K562 (cell line): ENCODE results near the gene UNKL. TPM values are rescaled to one million over a fixed set of nuclear protein-coding genes. Genes with fewer than 3 reads are reported as not detected.

Experiments used
- ATF4 ChIP-seq: fragments of 450-650 bp; formaldehyde crosslinking; IDR thresholded peaks from 2 replicates; pipeline ENCODE4 v1.4.0; 2022; ENCODE audit warnings: mild to moderate bottlenecking, moderate library complexity
- CREB1 ChIP-seq, 2 experiments: sonication (generic) in 1 of 2; formaldehyde crosslinking in 1 of 2; IDR thresholded peaks; 2 replicates each; pipeline versions ENCODE4 v1.6.1 to v1.8.0; 2012 to 2022; ENCODE audit warnings: inconsistent platforms in 1 of 2, mild to moderate bottlenecking in 1 of 2, missing genetic modification reagents in 1 of 2, moderate library complexity in 1 of 2
- HCFC1 ChIP-seq: IDR thresholded peaks from 2 replicates; pipeline ENCODE4 v1.6.1; 2012; ENCODE audit warnings: low read depth, low read length, improper control_type of control experiment
- HMGN3 ChIP-seq: IDR thresholded peaks from 2 replicates; pipeline ENCODE4 v1.6.1; 2011; ENCODE audit warnings: borderline replicate concordance, low read depth, mild to moderate bottlenecking, mixed read lengths, low read length; ENCODE audit not compliant: insufficient read length; ENCODE audit errors: extremely low read depth
- HOMEZ ChIP-seq: fragments of 250-450 bp; sonication (Bioruptor Pico); IDR thresholded peaks from 2 replicates; pipeline ENCODE4 v1.4.0; 2020; ENCODE audit warnings: mild to moderate bottlenecking, moderate library complexity
- LARP7 ChIP-seq: fragments of 450-650 bp; IDR thresholded peaks from 2 replicates; pipeline ENCODE4 v1.6.1; 2016
- MED1 ChIP-seq: sonication (generic); formaldehyde crosslinking; IDR thresholded peaks from 2 replicates; pipeline ENCODE4 v1.8.1; 2023; ENCODE audit warnings: missing genetic modification reagents, borderline replicate concordance
- MEF2D ChIP-seq: conservative IDR thresholded peaks from 2 replicates; pipeline ENCODE4 v1.6.1; 2016; ENCODE audit warnings: low read depth, missing genetic modification characterization, missing compliant biosample characterization
- MITF ChIP-seq: IDR thresholded peaks from 2 replicates; pipeline ENCODE4 v1.6.1; 2014; ENCODE audit warnings: antibody characterized with exemption
- NR4A1 ChIP-seq, 2 experiments: fragments of 250-450 bp in 1 of 2; fragments of 450-650 bp in 1 of 2; sonication (Bioruptor Pico) in 1 of 2; IDR thresholded peaks; 2 replicates each; pipeline versions ENCODE4 v1.4.0 to v1.6.1; 2016 to 2020; ENCODE audit warnings: mild to moderate bottlenecking in 2 of 2, missing compliant biosample characterization in 1 of 2, missing genetic modification characterization in 1 of 2, moderate library complexity in 1 of 2
- PHTF2 ChIP-seq: fragments of 250-450 bp; sonication (Bioruptor Pico); IDR thresholded peaks from 2 replicates; pipeline ENCODE4 v1.5.0; 2021; ENCODE audit warnings: mild to moderate bottlenecking
- RB1 ChIP-seq: fragments of 450-650 bp; IDR thresholded peaks from 2 replicates; pipeline ENCODE4 v1.6.1; 2017; ENCODE audit warnings: low read depth, mild to moderate bottlenecking
- SMARCC2 ChIP-seq: fragments of 450-650 bp; IDR thresholded peaks from 2 replicates; pipeline ENCODE4 v1.6.1; 2017; ENCODE audit warnings: antibody characterized with exemption, moderate library complexity, mild to moderate bottlenecking, low read depth
- SOX6 ChIP-seq: fragments of 450-650 bp; IDR thresholded peaks from 2 replicates; pipeline ENCODE4 v1.6.1; 2014; ENCODE audit warnings: mild to moderate bottlenecking
- SRF ChIP-seq, 2 experiments: fragments of 250-450, 450-650 bp in 1 of 2; sonication (Bioruptor Pico) in 1 of 2; sonication (generic) in 1 of 2; formaldehyde crosslinking; IDR thresholded peaks; 2 replicates each; pipeline versions ENCODE4 v1.5.0 to v1.5.1; 2020 to 2022; ENCODE audit warnings: mild to moderate bottlenecking in 1 of 2, missing genetic modification reagents in 1 of 2
- TGIF2 ChIP-seq: sonication (generic); formaldehyde crosslinking; IDR thresholded peaks from 2 replicates; pipeline ENCODE4 v1.8.1; 2022; ENCODE audit warnings: mild to moderate bottlenecking, missing genetic modification reagents, moderate library complexity
- ZNF644 ChIP-seq: fragments of 200-800 bp; sonication (Bioruptor generic); IDR thresholded peaks from 2 replicates; pipeline ENCODE4 v1.6.1; 2016; ENCODE audit warnings: low read depth, missing genetic modification characterization, missing compliant biosample characterization
- ZNF695 ChIP-seq: fragments of 450-650 bp; formaldehyde crosslinking; IDR thresholded peaks from 2 replicates; pipeline ENCODE4 v1.4.0; 2020; ENCODE audit warnings: mild to moderate bottlenecking, moderate library complexity
- polyA plus RNA-seq, 8 experiments: library from polyadenylated mRNA; depleted of rRNA in 4 of 8; stranded (reverse) in 5 of 8; unstranded in 3 of 8; fragments of >200 nt; fragmentation: Nextera tagmentation in 2 of 8; fragmentation: Illumina TruSeq in 1 of 8; extraction: Ambion mirVana in 2 of 8; extraction: Trizol in 1 of 8; gene quantifications; 2 replicates each; pipeline versions ENCODE4 v1.2.1 to v1.2.3, GENCODE V29; 2011 to 2014; ENCODE audit warnings: inconsistent platforms in 1 of 8, missing spikeins in 1 of 8
- total RNA-seq, 7 experiments: library from RNA; depleted of rRNA in 6 of 7; stranded (reverse); fragments of >200 nt in 6 of 7; fragmentation: Illumina TruSeq in 2 of 7; extraction: Trizol in 2 of 7; gene quantifications; 2 replicates each; pipeline versions ENCODE4 v1.2.1 to v1.2.3, GENCODE V29; 2011 to 2021; ENCODE audit warnings: low replicate concordance in 1 of 7
- TF ChIP-seq, protein P1 (sequence below): sonication (generic); formaldehyde crosslinking; IDR thresholded peaks from 2 replicates; pipeline ENCODE4 v1.8.1; 2023; ENCODE audit warnings: mild to moderate bottlenecking, missing genetic modification reagents
- TF ChIP-seq, protein P2 (sequence below): sonication (generic); formaldehyde crosslinking; IDR thresholded peaks from 2 replicates; pipeline ENCODE4 v1.8.1; 2023; ENCODE audit warnings: mild to moderate bottlenecking, missing genetic modification reagents

The UNKL gene
- total and polyA plus RNA-seq, 9 of the 15 experiments (the other 6 are each of a cell fraction or from before 2014, with no cell fraction given), result 0.37 to 30.2 (median 5.1) TPM

- TF ChIP-seq MED1 (no peak), HMGN3 (no peak), MEF2D (tag) (no peak), ZNF695 (CRISPR knock-in tag) (no peak), ZNF644 (tag) (no peak), HCFC1 (no peak), SOX6 (no peak), HOMEZ (CRISPR knock-in tag) (no peak), NR4A1 (CRISPR knock-in tag; IDR thresholded peaks at IDR 0.05) (no peak), NR4A1 (tag; IDR thresholded peaks at IDR 0.05) (no peak), ATF4 (CRISPR knock-in tag) (no peak), SMARCC2 (no peak), SRF (CRISPR knock-in tag; IDR thresholded peaks at IDR 0.05) (no peak), TGIF2 (no peak), CREB1 (IDR thresholded peaks at IDR 0.05) (no peak), CREB1 (CRISPR knock-in tag; IDR thresholded peaks at IDR 0.05) (0 out of 2 replicates have a peak, but pooled peaks have one; percentile 40), LARP7 (no peak), MITF (no peak), RB1 (peak; percentile 89), PHTF2 (CRISPR knock-in tag) (no peak)
- TF ChIP-seq, protein P1, sequence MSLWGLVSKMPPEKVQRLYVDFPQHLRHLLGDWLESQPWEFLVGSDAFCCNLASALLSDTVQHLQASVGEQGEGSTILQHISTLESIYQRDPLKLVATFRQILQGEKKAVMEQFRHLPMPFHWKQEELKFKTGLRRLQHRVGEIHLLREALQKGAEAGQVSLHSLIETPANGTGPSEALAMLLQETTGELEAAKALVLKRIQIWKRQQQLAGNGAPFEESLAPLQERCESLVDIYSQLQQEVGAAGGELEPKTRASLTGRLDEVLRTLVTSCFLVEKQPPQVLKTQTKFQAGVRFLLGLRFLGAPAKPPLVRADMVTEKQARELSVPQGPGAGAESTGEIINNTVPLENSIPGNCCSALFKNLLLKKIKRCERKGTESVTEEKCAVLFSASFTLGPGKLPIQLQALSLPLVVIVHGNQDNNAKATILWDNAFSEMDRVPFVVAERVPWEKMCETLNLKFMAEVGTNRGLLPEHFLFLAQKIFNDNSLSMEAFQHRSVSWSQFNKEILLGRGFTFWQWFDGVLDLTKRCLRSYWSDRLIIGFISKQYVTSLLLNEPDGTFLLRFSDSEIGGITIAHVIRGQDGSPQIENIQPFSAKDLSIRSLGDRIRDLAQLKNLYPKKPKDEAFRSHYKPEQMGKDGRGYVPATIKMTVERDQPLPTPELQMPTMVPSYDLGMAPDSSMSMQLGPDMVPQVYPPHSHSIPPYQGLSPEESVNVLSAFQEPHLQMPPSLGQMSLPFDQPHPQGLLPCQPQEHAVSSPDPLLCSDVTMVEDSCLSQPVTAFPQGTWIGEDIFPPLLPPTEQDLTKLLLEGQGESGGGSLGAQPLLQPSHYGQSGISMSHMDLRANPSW (CRISPR knock-in tag), result no peak
- TF ChIP-seq, protein P2, sequence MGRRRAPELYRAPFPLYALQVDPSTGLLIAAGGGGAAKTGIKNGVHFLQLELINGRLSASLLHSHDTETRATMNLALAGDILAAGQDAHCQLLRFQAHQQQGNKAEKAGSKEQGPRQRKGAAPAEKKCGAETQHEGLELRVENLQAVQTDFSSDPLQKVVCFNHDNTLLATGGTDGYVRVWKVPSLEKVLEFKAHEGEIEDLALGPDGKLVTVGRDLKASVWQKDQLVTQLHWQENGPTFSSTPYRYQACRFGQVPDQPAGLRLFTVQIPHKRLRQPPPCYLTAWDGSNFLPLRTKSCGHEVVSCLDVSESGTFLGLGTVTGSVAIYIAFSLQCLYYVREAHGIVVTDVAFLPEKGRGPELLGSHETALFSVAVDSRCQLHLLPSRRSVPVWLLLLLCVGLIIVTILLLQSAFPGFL (CRISPR knock-in tag), result no peak
These were observed 50.9 kb downstream of the UNKL start (continued) for GRCh38 chr16:1363501-1364041.
